HG03045 (cell line): ENCODE results near the gene NFILZ.

Source experiments
- ATAC-seq: cut with Tn5 transposase; IDR thresholded peaks from one replicate; pipeline ENCODE4 v1.9.1; 2021; ENCODE audit warnings: mild to moderate bottlenecking, moderate library complexity; ENCODE audit not compliant: unreplicated experiment

The NFILZ gene

GRCh38 chr19:8641221-8641907 is 10.9 kb downstream of the NFILZ start:
- ATAC-seq, result no peak

DNA sequence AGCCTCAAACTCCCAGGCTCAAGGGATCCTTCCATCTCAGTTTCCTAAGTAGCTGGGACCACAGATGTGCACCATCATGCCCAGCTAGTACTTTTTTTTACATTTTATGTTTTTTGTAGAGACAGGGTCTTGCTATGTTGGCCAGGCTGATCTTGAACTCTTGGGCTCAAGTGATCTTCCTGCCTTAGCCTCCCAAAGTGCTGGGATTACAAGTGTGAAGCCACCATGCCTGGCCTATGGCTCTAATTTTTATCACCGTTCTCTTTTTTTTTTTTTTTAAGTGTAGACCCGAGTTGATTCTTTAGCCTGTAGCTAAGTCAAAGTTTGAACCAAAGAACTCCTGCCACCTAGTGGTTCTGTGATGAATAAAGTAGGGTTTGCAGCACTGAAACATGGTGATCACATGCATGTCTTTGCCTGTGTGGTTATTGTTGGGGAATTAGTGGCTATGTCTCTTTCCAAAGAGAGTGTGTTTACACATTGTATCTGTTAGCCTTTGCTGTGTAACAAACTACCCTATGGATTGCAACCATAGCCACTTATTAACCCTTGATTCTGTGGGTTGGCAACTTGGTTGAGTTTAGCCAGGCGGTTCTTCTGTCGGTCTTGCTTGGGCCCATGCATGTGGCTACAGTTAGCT is 11.6 kb downstream of the NFILZ start:
- ATAC-seq, result no peak

DNA sequence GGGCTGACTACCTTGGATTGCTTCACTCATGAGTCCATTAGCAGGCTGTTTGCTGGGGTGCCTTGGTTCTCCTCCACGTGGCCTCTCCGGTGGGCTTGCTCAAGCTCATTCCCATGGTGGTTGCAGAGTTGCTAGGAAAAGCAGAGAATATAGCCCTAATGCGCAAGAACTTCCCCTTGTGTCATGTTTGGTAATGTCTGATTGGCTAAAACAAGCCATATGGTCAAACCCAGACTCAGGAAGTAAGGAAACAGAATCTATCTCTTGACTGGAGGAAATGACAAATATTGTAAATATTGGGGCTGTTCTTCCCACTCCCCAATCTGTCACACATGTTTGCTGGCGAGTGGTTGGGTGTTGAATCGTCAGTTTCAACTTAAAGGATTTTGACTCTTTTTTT is 12.1 kb downstream of the NFILZ start:
- ATAC-seq, result no peak

- ATAC-seq, result no peak
Measured at GRCh38 chr19:8643860-8644653, 13.6 kb downstream of the NFILZ start.

GRCh38 chr19:8648240-8648639 is 17.8 kb downstream of the NFILZ start:
- no peak for ATAC-seq

DNA sequence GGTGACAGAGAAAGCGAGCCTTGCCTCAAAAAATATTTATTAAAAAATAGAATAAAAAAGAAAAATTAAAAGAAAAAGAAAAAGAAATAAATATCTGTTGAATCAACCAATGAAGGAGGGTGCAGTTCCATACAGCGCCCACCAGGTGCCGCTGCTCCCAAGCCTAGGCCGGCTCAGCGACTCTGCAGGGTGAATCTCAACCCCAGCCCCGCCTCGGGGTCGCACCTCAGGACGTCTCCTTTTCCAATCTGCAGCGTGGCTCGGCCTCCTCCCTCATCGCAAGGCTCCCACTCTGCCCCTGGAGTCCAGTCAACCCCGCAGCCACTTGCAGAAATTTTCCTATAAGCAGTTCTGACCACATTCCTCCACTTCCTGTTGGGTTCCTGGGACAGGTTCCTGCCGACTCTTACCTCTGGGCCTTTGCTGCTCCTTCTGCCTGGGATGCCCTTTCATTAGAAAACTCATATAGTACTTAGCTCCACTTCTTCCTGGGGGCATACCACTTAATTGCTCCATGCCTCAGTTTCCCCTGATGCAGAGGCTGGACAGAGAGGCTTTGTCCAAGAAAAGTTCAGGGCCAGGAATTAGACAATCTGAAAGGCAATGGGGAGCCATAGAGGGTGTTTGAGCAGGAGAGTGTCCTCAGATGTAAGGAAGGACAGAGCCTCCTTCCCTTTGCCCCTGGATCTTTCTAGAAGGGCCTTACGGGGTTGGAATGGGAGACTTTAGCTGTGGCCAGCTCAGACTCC is 24.3 kb downstream of the NFILZ start:
- ATAC-seq, result no peak

GRCh38 chr19:8655340-8655709 is 24.9 kb downstream of the NFILZ start:
- no peak for ATAC-seq

GRCh38 chr19:8657869-8658268 is 27.4 kb downstream of the NFILZ start:
- no peak for ATAC-seq

DNA sequence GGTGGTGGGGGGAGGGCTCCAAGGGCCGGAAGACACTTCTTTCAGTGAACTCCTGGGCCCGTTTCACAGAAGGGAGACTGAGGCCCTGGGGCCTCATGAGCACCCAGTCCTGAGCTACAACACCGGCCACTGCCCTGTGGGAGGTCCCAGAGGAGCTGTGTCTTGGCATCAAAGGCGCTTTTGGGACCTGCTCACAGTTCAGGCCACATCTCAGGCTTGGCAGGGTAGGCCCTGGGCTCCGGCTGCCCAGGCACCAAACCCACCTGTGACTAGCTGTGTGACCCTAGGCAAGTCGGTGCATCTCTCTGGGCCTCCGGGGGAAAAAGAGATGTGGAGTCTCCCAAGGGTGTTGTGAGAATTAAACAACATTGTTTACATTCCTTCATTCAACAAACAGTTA is 29.5 kb downstream of the NFILZ start:
- no peak for ATAC-seq

DNA sequence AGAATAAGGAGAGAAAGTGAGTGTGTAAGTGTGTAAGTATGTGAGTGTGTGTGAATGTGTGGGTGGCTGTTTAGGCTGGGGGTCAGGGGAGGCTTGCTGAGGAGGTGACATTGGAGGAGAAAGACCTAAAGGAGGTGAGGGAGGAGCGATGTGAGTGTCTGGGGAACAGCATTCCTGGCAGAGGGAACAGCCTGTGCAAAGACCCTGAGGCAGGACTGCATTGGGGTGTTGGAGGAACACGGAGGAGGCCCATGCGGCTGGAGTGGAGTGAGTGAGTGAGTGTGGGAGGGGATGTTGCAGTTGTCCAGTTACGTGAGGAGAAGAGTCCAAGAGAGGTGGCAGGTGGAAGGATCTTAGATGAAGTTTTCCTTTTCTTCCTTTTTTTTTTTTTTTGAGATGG is 31.8 kb downstream of the NFILZ start:
- ATAC-seq, result no peak

GRCh38 chr19:8663920-8664670 is 33.7 kb downstream of the NFILZ start:
- ATAC-seq, result no peak

- ATAC-seq, result no peak
Measured at GRCh38 chr19:8664671-8665057, 34.2 kb downstream of the NFILZ start.

DNA sequence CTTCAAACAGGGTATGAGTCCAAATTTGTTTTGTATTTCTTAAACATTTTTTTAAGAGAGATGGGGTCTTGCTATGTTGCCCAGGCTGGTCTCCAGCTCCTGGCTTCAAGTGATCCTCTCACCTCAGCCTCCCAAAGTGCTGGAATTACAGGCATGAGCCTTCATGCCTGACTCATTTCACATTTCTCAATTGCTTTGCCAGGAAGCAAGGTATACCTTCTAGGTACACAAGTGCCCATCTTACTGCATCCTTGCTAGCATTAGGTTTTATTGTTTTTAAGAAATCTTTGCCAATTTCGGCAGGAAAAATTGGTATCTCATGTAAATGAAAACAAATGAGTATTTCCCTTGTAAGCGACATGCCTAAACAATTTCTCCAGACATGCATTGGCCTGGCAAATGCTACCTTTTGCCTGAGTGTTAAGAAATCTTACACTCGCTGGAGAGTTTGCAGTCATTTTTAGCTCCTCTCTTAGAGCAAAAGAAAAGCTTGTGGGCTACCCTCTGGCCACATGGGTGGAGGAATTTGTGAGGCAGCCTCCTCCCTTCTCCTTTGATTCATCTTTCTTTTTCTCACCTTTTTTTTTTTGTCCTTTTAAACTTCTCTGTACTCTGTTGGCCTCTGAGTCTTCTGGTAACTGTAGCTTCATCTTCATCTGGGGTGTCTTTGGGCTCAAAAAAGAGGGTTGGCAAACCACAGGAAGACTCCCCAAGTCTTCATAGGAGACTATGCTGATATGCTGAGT is 35.2 kb downstream of the NFILZ start:
- no peak for ATAC-seq

GRCh38 chr19:8666814-8667405 is 36.5 kb downstream of the NFILZ start:
- no peak for ATAC-seq

- no peak for ATAC-seq
Measured at GRCh38 chr19:8673276-8673891, 43.0 kb downstream of the NFILZ start.

- ATAC-seq, result no peak
Measured at GRCh38 chr19:8675066-8675465, 44.6 kb downstream of the NFILZ start.

- ATAC-seq, result no peak
Measured at GRCh38 chr19:8678244-8678807, 47.9 kb downstream of the NFILZ start.
